Ishikawa (cell line): ENCODE measurements around the gene STUM.

Experiments
- EP300 ChIP-seq: IDR thresholded peaks from 2 replicates; pipeline ENCODE4 v1.6.1; 2012; ENCODE audit warnings: borderline replicate concordance
- TF ChIP-seq, protein P1 (sequence below): IDR thresholded peaks from 2 replicates; pipeline ENCODE4 v1.6.1; 2012; ENCODE audit warnings: low read depth, mild to moderate bottlenecking

DNA sequence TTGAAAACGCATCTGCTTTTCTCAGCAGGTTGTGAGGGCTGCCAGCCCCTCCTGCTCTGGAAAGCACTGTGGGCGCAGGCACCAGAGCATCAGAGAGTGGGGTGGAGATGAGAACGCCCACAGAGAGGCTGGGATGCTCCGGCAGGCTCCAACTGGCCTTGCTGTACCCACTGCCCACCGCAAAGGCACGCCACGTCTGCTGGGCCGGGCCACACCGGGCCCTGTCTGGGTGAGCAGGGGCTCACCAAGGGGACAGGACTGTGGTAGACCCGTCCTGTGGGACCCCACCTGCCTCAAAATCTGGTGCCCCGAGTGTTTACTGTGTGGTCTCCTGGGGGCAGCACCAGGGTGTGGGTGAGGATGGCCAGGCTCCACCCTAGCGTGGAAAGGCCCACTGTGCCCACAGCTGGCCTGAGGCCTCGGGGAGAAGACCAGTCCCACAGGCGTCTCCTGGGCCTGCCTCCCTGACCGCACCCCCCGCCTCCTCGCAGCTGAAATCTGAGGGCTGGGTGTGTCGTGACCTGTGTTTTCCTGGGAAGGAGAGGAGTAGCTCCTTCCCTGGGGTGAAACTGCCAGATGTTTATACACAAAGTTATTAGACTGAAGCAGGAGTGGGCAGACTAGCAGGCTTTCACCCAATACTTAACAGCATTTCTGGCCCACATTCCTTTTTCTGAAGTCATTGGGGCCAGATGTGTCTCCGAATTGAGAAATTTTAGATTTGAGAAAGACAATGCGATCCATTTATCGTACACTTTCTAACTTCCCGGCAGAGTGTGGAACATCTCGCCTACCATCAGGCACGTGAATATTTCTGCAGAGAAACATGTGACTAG, 53.8 kb downstream of the STUM start:
- TF ChIP-seq EP300: no peak
- TF ChIP-seq, protein P1, sequence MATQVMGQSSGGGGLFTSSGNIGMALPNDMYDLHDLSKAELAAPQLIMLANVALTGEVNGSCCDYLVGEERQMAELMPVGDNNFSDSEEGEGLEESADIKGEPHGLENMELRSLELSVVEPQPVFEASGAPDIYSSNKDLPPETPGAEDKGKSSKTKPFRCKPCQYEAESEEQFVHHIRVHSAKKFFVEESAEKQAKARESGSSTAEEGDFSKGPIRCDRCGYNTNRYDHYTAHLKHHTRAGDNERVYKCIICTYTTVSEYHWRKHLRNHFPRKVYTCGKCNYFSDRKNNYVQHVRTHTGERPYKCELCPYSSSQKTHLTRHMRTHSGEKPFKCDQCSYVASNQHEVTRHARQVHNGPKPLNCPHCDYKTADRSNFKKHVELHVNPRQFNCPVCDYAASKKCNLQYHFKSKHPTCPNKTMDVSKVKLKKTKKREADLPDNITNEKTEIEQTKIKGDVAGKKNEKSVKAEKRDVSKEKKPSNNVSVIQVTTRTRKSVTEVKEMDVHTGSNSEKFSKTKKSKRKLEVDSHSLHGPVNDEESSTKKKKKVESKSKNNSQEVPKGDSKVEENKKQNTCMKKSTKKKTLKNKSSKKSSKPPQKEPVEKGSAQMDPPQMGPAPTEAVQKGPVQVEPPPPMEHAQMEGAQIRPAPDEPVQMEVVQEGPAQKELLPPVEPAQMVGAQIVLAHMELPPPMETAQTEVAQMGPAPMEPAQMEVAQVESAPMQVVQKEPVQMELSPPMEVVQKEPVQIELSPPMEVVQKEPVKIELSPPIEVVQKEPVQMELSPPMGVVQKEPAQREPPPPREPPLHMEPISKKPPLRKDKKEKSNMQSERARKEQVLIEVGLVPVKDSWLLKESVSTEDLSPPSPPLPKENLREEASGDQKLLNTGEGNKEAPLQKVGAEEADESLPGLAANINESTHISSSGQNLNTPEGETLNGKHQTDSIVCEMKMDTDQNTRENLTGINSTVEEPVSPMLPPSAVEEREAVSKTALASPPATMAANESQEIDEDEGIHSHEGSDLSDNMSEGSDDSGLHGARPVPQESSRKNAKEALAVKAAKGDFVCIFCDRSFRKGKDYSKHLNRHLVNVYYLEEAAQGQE: no peak
